GM12865 (cell line): ENCODE measurements around the gene CGB3.
A peak's percentile ranks its signal among the peaks of the same experiment; 100 is the strongest.

Experiments
- DNase-seq: peaks from one replicate; pipeline ENCODE4 v3.0.0; 2010; ENCODE audit warnings: low read depth
- H3K4me3 ChIP-seq: 2 replicates; pipeline ENCODE4 v1.5.1; 2011; ENCODE audit warnings: mild to moderate bottlenecking, low read depth, low read length, control low read depth
- TF ChIP-seq, protein P1 (sequence below): IDR thresholded peaks from 2 replicates; pipeline ENCODE4 v1.5.1; 2011; ENCODE audit warnings: low read length, control low read depth, low read depth, inconsistent platforms; ENCODE audit not compliant: insufficient read depth; ENCODE audit errors: missing control alignments

Gene CGB3

DNA sequence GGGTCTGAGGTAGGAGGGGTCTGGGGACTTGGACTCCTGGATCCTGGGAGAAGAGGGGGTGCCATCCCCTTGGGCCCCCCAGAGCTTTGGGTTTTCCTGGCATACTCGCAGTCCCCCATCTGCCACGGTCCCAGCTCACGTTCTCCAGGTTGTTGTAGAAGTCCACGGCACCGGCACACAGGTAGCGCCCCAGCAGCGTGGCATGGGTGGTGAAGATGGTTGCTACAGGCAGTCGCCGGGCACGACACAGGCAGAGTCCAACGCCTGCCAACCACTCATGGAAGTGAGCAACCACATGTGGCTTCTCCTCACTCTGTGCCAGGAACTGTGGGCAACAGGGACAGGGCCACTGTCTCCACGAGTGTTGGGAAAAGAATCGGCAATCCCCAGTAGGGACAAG, 38.4 kb downstream of the CGB3 start:
- DNase-seq, result no peak
- TF ChIP-seq, protein P1, sequence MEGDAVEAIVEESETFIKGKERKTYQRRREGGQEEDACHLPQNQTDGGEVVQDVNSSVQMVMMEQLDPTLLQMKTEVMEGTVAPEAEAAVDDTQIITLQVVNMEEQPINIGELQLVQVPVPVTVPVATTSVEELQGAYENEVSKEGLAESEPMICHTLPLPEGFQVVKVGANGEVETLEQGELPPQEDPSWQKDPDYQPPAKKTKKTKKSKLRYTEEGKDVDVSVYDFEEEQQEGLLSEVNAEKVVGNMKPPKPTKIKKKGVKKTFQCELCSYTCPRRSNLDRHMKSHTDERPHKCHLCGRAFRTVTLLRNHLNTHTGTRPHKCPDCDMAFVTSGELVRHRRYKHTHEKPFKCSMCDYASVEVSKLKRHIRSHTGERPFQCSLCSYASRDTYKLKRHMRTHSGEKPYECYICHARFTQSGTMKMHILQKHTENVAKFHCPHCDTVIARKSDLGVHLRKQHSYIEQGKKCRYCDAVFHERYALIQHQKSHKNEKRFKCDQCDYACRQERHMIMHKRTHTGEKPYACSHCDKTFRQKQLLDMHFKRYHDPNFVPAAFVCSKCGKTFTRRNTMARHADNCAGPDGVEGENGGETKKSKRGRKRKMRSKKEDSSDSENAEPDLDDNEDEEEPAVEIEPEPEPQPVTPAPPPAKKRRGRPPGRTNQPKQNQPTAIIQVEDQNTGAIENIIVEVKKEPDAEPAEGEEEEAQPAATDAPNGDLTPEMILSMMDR, result no peak
- H3K4me3 ChIP-seq, result no peak overlapping the region

DNA sequence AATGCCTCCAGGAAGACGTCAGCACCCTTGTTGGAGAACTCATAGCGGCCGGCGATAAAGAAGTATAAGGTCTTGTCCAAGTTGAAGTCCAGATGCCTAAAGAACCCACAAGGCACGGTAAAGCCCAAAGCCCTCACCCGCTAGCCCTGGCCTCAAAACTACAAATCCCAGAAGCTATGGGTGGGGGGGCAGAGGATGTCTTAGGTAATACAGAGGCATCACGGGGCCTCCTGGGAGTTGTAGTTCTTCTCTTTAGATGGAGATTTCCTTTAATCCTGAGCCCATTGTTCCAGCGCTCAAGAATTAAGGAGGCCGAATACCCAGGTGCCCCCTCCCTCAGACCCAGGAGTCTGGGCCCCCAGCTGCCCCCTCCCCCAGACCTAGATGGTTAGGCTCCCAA, 41.9 kb downstream of the CGB3 start:
- TF ChIP-seq, protein P1, result no peak
- H3K4me3 ChIP-seq, result no peak overlapping the region
- DNase-seq, result no peak

DNA sequence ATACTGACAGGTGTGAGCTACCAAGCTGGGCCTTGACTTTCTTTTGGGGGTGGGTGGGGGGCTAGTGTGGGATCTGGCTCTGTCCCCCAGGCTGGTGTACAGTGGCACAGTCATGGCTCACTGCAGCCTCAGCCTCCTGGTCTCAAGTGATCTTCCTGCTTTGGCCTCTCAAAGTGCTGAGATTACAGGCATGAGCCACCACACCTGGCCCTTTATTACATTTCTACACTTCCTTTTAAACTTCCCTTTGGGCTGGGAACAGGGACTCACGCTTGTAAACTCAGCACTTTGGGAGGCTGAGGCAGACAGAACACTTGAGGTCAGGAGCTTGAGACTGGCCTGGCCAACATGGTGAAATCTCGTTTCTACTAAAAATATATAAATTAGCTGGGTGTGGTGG, 47.1 kb downstream of the CGB3 start:
- TF ChIP-seq, protein P1, result no peak
- H3K4me3 ChIP-seq, result no peak overlapping the region
- DNase-seq, result no peak

DNA sequence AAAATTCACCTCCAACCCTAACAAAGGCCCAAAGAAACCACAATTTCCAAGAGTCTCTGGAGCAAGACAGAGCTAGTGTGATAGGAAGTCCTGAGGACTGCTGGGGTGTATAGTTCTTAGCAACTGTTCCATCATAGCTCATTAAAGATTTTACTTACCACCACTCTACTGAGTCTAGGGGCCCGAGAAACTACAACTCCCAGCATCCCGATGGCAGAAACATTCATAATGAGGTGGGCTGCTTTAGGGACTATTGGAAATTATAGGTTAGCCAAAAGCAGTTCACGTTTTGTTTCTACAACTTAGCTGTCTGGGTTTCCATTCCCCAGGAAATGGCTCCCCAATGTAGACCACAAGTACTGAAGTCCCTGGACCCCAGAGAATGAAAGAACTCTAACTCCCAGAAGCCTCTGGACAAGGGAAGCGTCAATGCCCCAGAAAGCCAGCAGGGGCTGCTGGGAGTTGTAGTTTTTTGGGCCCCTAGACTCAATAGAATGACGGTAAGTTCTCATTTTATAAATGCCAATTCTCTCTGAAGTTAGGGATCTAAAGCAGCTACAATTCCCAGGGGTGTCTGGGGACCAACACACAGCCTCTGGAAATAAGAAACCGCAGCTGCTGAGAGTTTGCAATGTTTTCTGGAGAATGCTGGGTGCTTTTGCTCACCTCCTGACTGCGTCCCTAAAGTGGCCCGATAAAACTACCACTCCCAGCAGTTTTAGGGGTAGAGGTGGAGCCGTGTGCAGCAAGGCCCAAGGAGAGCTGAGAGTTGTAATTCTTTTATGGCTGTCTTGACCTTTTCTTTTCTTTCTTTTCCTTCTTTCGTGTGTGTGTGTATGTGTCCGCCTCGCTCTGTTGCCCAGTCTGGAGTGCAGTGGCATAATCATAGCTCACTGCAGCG, 47.9 kb downstream of the CGB3 start:
- peak; percentile 65 for DNase-seq
- H3K4me3 ChIP-seq, result no peak overlapping the region
- TF ChIP-seq, protein P1, result no peak
